ENCODE measurements around the gene FAM222B.

DNA sequence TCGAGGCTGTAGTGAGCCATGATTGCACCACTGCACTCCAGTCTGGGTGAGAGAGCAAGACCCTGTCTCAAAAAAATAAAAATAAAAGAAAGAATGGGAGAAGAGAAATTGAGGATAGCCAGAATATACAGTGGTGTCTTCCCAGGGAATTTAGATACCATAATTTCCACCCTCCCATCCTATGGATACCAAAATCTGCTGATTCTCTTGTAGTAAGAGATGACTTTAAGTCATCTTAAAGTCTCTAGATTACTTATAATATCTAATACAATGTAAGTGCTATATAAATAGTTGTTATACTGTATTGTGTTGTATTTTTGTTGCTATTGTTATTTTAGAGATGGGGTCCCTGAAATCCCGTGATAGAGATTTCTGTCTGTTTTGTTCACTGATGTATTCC is 10.7 kb upstream of the FAM222B start:
- no peak for TF ChIP-seq SREBF2 (IDR thresholded peaks at IDR 0.05)
- TF ChIP-seq POLR2AphosphoS2 (conservative IDR thresholded peaks at IDR 0.05; ENCODE audit: low read length) = no peak
- TF ChIP-seq POLR2A (IDR thresholded peaks at IDR 0.05; ENCODE audit: low read length) = no peak
- no peak for TF ChIP-seq RARB (CRISPR knock-in tag; IDR thresholded peaks at IDR 0.05)

All from A549 (cell line).